LHCN-M2 (cell line): ENCODE measurements around the gene NRK. TPM values are rescaled to one million over a fixed set of nuclear protein-coding genes. Genes with fewer than 3 reads are reported as not detected.
"Not testable (repeated sequence)": the region's sequence is repeated elsewhere in the genome, so short reads cannot be mapped to it uniquely, and the experiment has no call there.

Experiments used
- DNase-seq: peaks from one replicate; pipeline ENCODE4 v3.0.0-alpha.2; 2012; ENCODE audit warnings: low read depth
- polyA plus RNA-seq: library from polyadenylated mRNA; unstranded; fragments of >200 nt; gene quantifications from one replicate; pipeline ENCODE4 v1.2.1, GENCODE V29; 2012; ENCODE audit warnings: missing spikeins
- total RNA-seq: library from RNA; depleted of rRNA; stranded (reverse); fragments of >200 nt; gene quantifications from 2 replicates; pipeline ENCODE4 v1.2.3, GENCODE V29; 2014; rRNA removed

The NRK gene
- not detected in 2 replicates for total RNA-seq
- polyA plus RNA-seq: not detected

- no peak for DNase-seq
These were observed at the start of gene NRK for GRCh38 chrX:105822138-105823091. Gene NRK, plus strand, starts transcription at chrX:105822539. Its CDS starts 307 bp downstream, at chrX:105822846.

GRCh38 chrX:105773801-105774200 is 48.5 kb upstream of the NRK start:
- no peak for DNase-seq

DNA sequence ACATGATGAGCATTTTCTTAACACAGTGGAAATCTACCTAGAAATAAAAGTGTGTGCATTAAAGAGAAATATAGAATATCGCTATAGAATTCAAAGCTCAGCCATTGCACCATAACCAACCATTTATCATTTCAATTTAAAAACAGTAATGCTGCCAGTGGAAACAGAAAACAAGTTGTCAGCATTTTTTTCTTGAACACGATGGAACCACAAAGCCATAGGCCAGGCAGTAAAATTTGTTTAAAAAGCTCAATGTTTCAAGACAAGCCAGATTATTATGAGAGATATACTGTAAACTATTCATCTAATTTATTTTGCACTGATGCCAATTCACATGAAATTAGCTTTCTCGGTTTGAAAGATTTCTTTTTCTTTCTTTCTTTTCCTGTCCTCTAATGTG is 46.7 kb upstream of the NRK start:
- DNase-seq: no peak

- no peak for DNase-seq
These were observed 40.5 kb upstream of the NRK start for GRCh38 chrX:105781804-105782203.

DNA sequence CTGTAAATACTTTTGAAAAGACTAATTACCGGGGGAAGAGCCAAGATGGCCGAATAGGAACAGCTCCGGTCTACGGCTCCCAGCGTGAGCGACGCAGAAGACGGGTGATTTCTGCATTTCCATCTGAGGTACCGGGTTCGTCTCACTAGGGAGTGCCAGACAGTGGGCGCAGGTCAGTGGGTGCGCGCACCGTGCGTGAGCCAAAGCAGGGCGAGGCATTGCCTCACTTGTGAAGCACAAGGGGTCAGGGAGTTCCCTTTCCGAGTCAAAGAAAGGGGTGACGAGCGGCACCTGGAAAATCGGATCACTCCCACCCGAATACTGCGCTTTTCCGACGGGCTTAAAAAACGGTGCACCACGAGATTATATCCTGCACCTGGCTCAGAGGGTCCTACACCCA is 25.5 kb upstream of the NRK start:
- not testable (repeated sequence) for DNase-seq

DNA sequence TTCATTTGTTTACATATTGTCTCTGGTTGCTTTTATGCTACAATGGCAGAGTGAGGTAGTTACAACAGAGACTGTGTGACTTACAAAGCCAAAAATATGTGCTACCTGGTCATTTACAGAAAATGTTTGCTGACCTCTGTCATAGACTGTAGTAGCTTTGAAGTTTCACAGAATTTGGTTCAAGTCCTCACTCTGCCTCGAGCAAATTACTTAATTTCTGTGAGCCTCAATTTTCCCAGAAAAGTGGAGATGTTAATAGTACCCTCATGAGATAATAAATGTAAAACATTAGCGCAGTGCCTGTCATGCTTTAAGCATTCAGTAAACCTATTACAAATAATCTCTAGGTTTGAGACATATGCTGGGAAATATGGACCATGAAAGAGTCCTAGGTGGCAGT is 18.4 kb upstream of the NRK start:
- no peak for DNase-seq

DNA sequence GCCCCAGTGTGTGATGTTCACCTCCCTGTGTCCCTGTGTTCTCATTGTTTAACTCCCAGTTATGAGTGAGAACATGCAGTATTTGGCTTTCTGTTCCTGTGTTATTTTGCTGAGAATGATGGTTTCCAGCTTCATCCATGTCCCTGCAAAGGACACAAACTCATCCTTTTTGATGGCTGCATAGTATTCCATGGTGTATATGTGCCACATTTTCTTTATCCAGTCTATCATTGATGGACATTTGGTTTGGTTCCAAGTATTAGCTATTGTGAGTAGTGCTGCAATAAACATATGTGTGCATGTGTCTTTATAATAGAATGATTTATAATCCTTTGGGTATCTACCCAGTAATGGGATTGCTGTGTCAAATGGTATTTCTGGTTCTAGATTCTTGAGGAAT is 16.7 kb upstream of the NRK start:
- DNase-seq: not testable (repeated sequence)

DNA sequence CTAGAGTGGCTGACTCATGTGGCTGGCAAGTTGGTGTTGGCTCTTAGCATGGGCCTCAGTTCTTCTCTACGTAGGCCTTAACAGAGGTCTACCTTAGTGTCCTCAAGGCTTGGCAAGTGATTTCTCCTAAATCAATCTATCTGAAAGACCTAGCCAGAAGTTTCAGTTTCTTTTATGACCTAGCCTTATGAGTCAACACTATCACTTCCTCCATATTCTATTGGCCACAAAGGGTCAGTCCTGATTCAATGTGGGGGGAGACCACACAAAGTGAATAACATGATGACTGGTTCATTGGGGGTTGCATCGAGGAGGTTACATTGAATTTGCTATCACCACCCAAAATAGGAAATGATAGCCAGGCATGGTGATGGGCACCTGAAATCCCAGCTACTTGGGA is 5.8 kb upstream of the NRK start:
- DNase-seq: no peak

GRCh38 chrX:105820247-105820646 is 2.1 kb upstream of the NRK start:
- DNase-seq: no peak

- DNase-seq: no peak
These were observed 743 bp upstream of the NRK start for GRCh38 chrX:105821471-105822121.

GRCh38 chrX:105823092-105823455 is 735 bp downstream of the NRK start:
- no peak for DNase-seq

DNA sequence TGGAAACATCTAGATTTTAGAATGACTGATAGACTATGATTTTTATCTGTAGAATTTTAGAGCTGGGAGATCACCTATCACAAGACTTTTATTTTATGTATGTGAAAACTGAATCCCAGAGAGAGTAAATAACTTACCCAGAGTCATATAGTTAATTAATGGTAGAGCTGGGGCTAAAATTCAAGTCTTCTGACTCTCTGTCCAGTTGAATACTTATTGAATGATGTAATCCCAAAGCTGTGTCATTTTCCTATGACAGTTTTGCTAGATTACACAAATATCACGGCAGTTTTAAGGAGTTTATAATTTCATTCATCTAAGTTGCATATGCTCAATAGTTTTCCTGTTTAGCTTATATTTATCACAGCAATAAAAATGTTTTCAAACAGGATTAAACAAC is 6.7 kb downstream of the NRK start:
- DNase-seq: no peak

DNA sequence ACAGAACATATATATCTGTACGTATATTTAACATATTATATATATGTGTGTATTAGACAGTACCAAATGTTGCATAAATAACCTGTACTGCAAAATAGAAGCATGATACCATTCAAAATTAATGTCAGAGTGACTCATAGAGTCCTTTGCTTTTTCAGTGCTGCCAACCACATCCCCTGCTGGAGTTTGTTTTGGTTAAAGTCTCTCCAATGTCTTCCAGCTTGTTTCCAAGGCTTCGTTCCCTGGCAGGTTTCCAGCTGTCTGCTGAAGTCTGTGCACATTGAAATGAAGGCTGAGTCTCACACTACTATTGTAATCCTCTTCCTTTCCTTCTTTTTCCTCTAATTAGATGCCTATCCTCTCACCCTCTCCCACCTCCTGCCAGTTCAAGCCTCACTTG is 14.9 kb downstream of the NRK start:
- peak; percentile 77 for DNase-seq

GRCh38 chrX:105845631-105846030 is 23.3 kb downstream of the NRK start:
- DNase-seq: no peak

GRCh38 chrX:105850100-105850499 is 27.8 kb downstream of the NRK start:
- not testable (repeated sequence) for DNase-seq

DNA sequence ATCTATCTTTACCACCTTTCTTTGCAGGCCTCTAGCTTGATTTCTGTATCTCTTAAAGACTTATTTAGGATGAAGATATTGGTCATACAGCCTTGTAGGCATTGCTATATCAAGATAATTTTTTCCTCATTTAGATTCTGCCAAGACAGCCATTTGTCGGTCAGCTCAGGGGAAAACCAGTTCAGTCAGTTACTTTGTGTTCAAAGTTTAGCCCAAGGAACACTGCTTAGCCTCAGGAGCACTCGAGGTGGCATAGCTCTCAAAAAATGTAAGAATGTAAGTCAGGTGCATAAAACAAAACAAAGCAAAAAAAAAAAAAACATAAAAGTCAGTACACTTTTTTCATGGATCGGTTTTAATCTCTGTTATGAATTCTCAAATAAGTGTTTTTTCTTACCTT is 43.4 kb downstream of the NRK start:
- no peak for DNase-seq

DNA sequence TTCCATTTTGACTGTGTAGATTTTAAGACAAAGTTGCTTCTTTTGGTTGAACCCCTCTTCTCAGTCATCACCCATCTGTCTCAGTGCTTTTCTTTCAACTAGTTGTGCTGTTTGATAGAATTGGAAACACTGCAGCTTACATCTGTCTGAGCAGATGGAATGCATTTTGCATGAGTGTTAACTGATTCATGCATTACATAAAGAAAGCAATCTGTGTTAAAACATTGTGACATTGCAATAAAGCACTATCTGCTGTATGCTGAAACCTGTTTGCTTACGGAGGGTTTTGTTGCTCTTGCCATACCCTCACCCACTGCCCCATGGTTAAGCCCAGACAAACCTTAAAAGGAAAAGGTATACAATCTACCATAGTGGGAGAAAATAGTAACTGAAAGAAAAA is 47.4 kb downstream of the NRK start:
- DNase-seq: no peak

- DNase-seq: no peak
These were observed 48.1 kb downstream of the NRK start for GRCh38 chrX:105870445-105870844.

- DNase-seq: peak; percentile 3
These were observed 50.6 kb downstream of the NRK start for GRCh38 chrX:105872941-105873340.

DNA sequence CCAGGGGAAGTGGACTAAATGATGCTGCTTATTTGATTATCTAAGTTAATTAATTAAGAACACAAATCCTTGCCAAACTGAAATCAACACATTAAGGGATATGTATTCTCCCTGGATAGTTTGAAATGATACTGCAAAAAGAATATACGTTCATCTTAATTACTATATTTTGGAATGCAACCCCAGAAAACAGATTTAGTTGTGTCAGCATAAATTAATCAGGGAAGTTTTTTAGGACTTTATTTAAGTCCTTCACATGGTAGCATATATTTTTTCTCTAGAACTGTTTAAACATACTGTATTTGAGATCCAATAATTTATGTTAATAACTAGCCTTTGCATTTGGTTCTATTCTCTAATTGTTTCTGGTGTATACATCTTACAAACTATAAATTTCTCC is 52.5 kb downstream of the NRK start:
- no peak for DNase-seq

DNA sequence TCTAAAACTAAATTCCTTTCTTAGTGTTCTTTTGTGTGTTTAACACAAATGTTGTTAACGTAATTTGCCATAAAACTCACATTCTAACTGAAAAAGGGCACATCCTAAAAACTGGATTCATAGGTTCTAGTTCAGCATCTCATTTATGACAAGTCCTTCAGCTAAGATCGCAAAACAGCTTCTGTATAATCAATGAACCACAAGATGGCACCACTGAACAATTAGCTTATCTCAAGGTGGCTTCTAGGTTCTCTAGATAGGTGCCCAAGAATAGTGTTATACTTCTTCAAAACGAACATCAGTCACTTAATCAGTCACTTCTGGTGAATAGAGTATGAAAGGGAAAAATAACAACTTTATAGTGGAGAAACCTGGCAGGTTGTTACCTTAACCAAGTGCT is 54.3 kb downstream of the NRK start:
- peak; percentile 5 for DNase-seq

- DNase-seq: no peak
These were observed 58.2 kb downstream of the NRK start for GRCh38 chrX:105880491-105880890.
